Measurements from ENCODE around the gene SGMS2. TPM values are rescaled to one million over a fixed set of nuclear protein-coding genes. Genes with fewer than 3 reads are reported as not detected.
"Not testable (repeated sequence)": the region's sequence is repeated elsewhere in the genome, so short reads cannot be mapped to it uniquely, and the experiment has no call there.

SGMS2 gene
- polyA plus RNA-seq, 10 donors, result 8.0 to 10.4 (median 9.4) TPM

DNA sequence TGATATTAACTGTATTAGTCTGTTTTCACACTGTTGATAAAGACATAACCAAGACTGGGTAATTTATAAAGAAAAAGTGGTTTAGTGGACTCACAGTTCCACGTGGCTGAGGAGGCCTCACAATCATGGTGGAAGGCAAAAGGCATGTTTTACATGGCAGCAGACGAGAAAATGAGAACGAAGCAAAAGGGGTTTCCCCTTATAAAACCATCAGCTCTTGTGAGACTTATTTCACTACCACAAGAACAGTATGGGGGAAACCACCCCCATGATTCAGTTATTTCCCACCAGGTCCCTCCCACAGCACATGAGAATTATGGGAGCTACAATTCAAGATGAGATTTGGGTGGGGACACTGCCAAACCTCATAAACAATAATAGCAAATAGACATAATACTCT lies 80.3 kb downstream of the SGMS2 start:
- not testable (repeated sequence) for DNase-seq

- no peak for DNase-seq
Observed at GRCh38 chr4:107906458-107907100, 81.8 kb downstream of the SGMS2 start.

- no peak for DNase-seq
Observed at GRCh38 chr4:107908377-107908776, 83.6 kb downstream of the SGMS2 start.

DNA sequence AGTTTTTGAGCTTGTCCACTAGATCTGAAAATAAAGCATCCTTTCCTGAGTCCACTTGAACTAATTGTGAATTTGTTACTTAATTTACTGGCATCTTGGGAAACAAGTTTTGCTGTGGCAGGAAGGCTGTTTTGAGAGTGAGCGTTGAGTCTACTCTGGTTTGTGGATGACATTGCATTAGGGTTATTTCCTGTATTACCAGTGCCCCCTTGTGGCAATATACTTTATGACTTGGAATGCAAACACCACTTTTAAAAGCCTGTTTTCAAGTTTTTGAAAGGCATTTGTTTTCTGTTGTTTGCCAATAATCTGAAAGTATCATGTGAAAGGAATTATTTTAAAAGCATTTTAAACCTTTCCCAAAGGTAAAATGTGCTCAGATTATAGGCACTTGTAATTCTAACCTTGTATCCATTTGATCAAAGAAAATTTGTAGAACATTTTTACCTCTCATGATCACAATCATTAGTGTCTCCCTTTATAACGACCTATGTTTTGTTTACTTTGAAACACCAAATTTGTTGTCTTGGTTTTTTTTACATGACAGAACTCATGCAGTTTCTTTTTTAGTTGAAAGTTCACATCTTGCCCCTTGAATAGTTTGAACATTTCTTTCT lies 88.7 kb downstream of the SGMS2 start:
- peak; percentile 59 to 84 (median 73) for DNase-seq

- no peak for DNase-seq
Observed at GRCh38 chr4:107915220-107915619, 90.5 kb downstream of the SGMS2 start.

- DNase-seq, result no peak
Observed at GRCh38 chr4:107916623-107917022, 91.9 kb downstream of the SGMS2 start.

DNA sequence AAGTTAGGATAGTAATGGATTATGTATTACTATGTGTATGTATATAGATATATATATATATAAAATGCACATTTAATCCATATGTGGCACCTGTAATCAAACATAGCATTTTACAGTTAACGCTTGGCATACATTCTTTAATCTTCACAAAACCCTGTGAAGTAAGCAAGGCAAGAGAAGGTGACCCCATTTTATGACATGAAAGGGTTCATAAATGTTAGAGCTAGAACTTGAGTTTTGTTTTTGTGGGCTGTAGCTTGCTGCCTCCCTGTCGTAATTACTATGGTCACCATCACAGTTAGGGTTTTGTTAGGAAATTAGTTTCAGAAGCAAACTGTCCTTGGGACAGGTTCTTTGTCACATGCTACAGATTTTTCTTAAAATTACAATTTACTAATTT lies 92.8 kb downstream of the SGMS2 start:
- no peak for DNase-seq

GRCh38 chr4:107922486-107923473 lies 98.0 kb downstream of the SGMS2 start:
- no peak for DNase-seq

DNA sequence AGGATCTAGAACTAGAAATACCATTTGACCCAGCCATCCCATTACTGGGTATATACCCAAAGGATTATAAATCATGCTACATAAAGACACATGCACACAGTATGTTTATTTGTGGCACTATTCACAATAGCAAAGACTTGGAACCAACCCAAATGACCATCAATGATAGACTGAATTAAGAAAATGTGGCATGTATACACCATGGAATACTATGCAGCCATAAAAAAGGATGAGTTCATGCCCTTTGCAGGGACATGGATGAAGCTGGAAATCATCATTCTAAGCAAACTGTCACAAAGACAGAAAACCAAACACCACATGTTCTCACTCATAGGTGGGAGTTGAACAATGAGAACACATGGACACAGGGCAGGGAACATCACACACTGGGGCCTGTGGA lies 101.0 kb downstream of the SGMS2 start:
- not testable (repeated sequence) for DNase-seq

DNA sequence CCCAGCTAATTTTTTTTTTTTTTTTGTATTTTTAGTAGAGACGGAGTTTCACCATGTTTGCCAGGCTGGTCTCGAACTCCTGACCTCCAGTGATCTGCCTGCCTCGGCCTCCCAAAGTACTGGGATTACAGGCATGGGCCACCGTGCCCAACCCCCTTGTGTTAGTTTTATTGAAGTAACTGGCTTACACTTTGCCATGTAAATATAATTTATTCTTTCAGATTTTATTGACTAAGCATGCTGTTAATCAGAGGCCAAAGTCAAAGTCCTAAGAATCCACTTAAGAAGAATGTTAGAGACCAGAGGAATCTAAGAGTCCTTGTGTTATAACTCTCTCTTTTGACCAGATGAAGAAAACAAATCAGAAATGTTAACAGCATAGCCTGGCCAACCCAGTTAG lies 102.1 kb downstream of the SGMS2 start:
- not testable (repeated sequence) for DNase-seq

GRCh38 chr4:107930821-107931774 lies 106.4 kb downstream of the SGMS2 start, which contains the start of gene CYP2U1:
Gene CYP2U1, plus strand, starts transcription at chr4:107931549. Its CDS starts 95 bp downstream, at chr4:107931644.
- peak; percentile 77 to 95 (median 85) for DNase-seq

GRCh38 chr4:107931775-107932321 lies 107.1 kb downstream of the SGMS2 start:
- no peak for DNase-seq

- no peak for DNase-seq
Observed at GRCh38 chr4:107935246-107935645, 110.5 kb downstream of the SGMS2 start.

- no peak for DNase-seq
Observed at GRCh38 chr4:107937040-107937439, 112.3 kb downstream of the SGMS2 start.

- DNase-seq, result peak in 1 of 3 donors; percentile 11
Observed at GRCh38 chr4:107939307-107939706, 114.6 kb downstream of the SGMS2 start.

DNA sequence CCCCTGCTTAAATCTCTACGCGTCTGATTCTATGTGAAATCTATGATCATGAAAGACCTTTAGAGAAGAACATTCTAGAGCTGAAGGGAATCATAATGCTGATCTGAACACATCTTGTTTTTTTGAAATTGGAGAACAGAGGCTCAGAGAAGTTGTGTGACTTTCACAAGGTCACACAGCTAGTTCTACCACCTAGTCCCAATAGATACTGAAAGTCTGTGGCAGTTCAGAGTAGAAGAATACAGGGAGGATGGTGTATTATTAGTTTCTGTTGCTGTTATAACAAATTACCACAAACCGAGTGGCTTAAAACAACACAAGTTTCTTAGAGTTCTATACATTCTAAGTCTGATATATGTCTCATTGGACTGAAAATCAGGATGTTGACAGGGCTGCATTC lies 121.1 kb downstream of the SGMS2 start:
- DNase-seq, result no peak

DNA sequence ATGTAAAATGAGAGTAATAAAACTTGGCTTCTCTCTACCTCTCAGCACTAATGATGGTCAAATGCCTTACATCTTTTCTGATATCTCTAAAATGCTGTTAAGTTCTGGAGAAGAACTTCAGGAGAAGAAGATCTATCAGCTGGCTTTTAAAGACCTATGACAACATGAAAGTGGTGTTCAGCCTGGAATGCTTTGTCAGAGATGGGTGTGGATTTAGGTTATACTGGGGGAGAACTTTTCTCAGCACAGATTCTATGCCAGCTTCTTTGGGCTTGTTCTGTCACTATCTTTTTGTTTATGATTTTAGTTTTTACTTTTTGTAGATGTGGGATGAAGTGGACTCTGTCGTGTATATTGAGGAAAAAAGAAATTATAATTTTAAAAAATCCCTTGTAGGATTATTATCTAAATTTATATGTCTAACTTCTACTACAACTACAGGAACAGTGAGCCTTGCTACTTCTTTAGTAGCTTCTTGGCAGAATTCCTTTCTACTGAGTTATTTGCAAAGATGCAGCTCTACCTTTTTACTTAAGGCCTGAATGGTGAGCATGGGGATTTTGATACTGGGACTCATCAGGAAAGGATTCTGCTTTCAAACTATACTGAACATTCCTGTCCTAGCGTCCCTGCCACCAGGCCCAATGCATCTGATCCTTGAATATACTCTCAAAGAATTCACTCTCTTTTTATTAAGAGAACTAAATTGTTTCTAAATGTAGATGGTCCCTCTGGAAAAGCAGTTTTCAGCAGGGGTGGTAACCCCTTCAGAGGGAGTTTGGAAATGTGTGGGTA lies 126.2 kb downstream of the SGMS2 start:
- DNase-seq, result no peak

DNA sequence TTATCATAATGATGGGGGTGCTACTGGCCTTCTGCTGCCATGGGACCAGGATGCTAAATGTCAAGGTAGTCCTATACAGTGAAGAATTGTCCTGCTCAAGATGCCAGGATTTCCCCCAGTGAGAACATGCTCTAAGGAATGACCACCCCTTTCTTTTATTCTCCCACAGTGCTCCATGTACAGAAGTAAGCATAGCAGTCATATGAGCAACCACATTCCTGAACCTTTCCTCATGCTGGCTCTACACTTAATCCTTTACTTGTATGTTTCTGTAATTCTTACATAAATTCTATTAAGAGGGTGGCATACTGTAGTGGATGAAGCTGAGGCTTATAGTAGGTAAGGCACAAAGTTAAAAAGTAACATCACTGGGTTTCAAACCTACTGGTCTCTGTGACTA lies 126.8 kb downstream of the SGMS2 start:
- peak in 1 of 3 donors; percentile 38 for DNase-seq

GRCh38 chr4:107956011-107956410 lies 131.3 kb downstream of the SGMS2 start:
- DNase-seq, result no peak

Data from muscle of back (tissue), 11 donors.